Tibial artery (tissue), 4 donors: ENCODE measurements around the gene L2HGDH.

Source experiments
- DNase-seq, 2 donors: peaks; one replicate each; pipeline ENCODE4 v3.0.0-alpha.2; 2019
- H3K27ac ChIP-seq, 2 donors: fragments of 200-600 bp; sonication (generic) in 1 of 2; 1 replicate in 1 of 2; 2 replicates in 1 of 2; pipeline ENCODE4 v1.5.1; 2018 to 2019; ENCODE audit warnings: mild to moderate bottlenecking in 1 of 2
- H3K27me3 ChIP-seq, 2 donors: fragments of 200-600 bp; sonication (generic) in 1 of 2; one replicate each; pipeline versions ENCODE4 v1.5.1 to v1.6.0; 2016 to 2019
- H3K36me3 ChIP-seq, 3 donors: fragments of 200-600 bp; sonication (generic) in 2 of 3; one replicate each; pipeline ENCODE4 v1.5.1; 2016 to 2019; ENCODE audit warnings: mild to moderate bottlenecking in 2 of 3
- H3K4me1 ChIP-seq, 4 donors: fragments of 200-600 bp; sonication (generic) in 2 of 4; 1 replicate in 3 of 4; 2 replicates in 1 of 4; pipeline ENCODE4 v1.5.1; 2016 to 2019
- H3K4me3 ChIP-seq, 2 donors: fragments of 200-600 bp; sonication (generic) in 1 of 2; 1 replicate in 1 of 2; 2 replicates in 1 of 2; pipeline ENCODE4 v1.5.1; 2018 to 2019; ENCODE audit warnings: mild to moderate bottlenecking in 2 of 2
- H3K9me3 ChIP-seq, 3 donors: fragments of 200-600 bp; sonication (generic) in 1 of 3; one replicate each; pipeline ENCODE4 v1.5.1; 2016 to 2019
- intact Hi-C: fragments of 100-400 bp; cut with DNase I; formaldehyde crosslinking; loops from one replicate; pipeline ENCODE4 v1.15.0; 2023; ENCODE audit warnings: low total_unique reads
- TF ChIP-seq, protein P1 (sequence below), 2 experiments: fragments of 200-600 bp in 1 of 2; fragments of 450-650 bp in 1 of 2; IDR thresholded peaks; one replicate each; pipeline ENCODE4 v1.5.1; 2017 to 2019; ENCODE audit warnings: antibody characterized with exemption in 2 of 2, mild to moderate bottlenecking in 1 of 2, moderate library complexity in 1 of 2

Gene L2HGDH

GRCh38 chr14:50230401-50230700, 81.7 kb downstream of the L2HGDH start:
- TF ChIP-seq, protein P1, sequence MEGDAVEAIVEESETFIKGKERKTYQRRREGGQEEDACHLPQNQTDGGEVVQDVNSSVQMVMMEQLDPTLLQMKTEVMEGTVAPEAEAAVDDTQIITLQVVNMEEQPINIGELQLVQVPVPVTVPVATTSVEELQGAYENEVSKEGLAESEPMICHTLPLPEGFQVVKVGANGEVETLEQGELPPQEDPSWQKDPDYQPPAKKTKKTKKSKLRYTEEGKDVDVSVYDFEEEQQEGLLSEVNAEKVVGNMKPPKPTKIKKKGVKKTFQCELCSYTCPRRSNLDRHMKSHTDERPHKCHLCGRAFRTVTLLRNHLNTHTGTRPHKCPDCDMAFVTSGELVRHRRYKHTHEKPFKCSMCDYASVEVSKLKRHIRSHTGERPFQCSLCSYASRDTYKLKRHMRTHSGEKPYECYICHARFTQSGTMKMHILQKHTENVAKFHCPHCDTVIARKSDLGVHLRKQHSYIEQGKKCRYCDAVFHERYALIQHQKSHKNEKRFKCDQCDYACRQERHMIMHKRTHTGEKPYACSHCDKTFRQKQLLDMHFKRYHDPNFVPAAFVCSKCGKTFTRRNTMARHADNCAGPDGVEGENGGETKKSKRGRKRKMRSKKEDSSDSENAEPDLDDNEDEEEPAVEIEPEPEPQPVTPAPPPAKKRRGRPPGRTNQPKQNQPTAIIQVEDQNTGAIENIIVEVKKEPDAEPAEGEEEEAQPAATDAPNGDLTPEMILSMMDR (IDR thresholded peaks at IDR 0.05): no peak
- H3K36me3 ChIP-seq: no peaks in the 10 kb centered on the region

DNA sequence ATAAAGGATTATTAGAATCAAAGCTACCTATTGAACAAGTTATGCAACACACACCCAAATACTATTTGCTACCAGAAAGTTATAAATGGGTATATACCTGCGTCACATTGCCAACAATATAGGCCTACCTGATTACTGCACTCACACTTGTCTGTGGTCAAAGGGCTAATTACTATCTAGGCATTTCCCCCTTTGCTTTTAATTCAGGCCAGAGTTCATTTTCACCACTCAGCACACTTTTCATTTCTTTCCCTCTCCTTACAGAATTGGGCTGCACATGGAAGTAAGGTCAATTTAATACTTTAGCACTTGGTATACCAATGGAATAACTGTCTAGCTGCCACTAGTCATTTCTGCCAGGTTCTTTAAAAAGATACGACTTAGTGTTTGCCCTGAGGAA, 82.3 kb downstream of the L2HGDH start:
- intact Hi-C loops: loop anchor here (5.0 kb wide), 1 partner anchor 83 kb away; the partner anchor contains the start of genes DMAC2L and L2HGDH
- no peaks in the 10 kb centered on the region for H3K27me3 ChIP-seq
- TF ChIP-seq, protein P1 (IDR thresholded peaks at IDR 0.05): no peak
- peaks cover 0 to 69% (median 39%) of the 10 kb centered on the region in 4 donors for H3K4me1 ChIP-seq
- peak overlapping the region; percentile 81 to 94 for H3K4me3 ChIP-seq
- no peaks in the 10 kb centered on the region for H3K36me3 ChIP-seq
- no peak for DNase-seq
- H3K9me3 ChIP-seq: no peaks in the 10 kb centered on the region
- peak overlapping the region; percentile 94 to 96 for H3K27ac ChIP-seq

More at GRCh38 chr14:50230401-50230700, 81.7 kb downstream of the L2HGDH start:
- Histone ChIP-seq H3K4me3 (peak overlapping the region; percentile 81 to 94), H3K27me3 (no peaks in the 10 kb centered on the region), H3K4me1 (peaks cover 0 to 63% (median 34%) of the 10 kb centered on the region in 4 donors), H3K9me3 (no peaks in the 10 kb centered on the region), H3K27ac (peak overlapping the region; percentile 94 to 96)
- no peak for DNase-seq
- intact Hi-C loops: loop anchor here (5.0 kb wide), 1 partner anchor 82 kb away; the partner anchor contains the start of genes DMAC2L and L2HGDH

DNA sequence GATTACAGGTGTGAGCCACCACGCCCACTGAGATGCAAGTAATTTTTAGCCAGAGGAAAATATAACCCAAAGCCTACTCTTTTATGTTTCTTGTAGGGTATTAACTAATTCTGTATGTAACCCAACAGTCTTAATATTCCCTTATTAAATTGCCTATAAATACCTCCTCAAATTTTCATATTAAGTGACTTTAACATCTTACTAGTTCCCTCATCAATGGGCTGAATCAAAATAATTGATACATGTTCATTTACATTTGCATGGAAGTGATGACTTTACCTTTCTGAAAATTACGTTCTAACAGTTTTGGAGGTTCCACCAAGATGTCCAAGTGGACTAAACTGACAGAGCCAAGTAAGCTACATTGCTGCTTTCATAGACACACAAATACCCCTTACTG, 83.7 kb downstream of the L2HGDH start:
- no peaks in the 10 kb centered on the region for H3K36me3 ChIP-seq
- TF ChIP-seq, protein P1 (IDR thresholded peaks at IDR 0.05): no peak
- no peaks in the 10 kb centered on the region for H3K27me3 ChIP-seq
- H3K4me3 ChIP-seq: no peak overlapping the region
- DNase-seq: no peak
- no peaks in the 10 kb centered on the region for H3K9me3 ChIP-seq
- no peak overlapping the region for H3K27ac ChIP-seq
- peaks cover 0 to 74% (median 39%) of the 10 kb centered on the region in 4 donors for H3K4me1 ChIP-seq
- intact Hi-C loops: no loop called here

GRCh38 chr14:50225974-50226297, 86.1 kb downstream of the L2HGDH start:
- H3K9me3 ChIP-seq: no peaks in the 10 kb centered on the region
- H3K4me3 ChIP-seq: no peak overlapping the region
- no peaks in the 10 kb centered on the region for H3K36me3 ChIP-seq
- TF ChIP-seq, protein P1 (IDR thresholded peaks at IDR 0.05): no peak
- intact Hi-C loops: no loop called here
- no peaks in the 10 kb centered on the region for H3K27me3 ChIP-seq
- H3K4me1 ChIP-seq: peaks cover 0 to 85% (median 42%) of the 10 kb centered on the region in 4 donors
- no peak for DNase-seq
- peak overlapping the region; percentile 29 for H3K27ac ChIP-seq

GRCh38 chr14:50225067-50225973, 86.7 kb downstream of the L2HGDH start:
- no peaks in the 10 kb centered on the region for H3K27me3 ChIP-seq
- TF ChIP-seq, protein P1 (IDR thresholded peaks at IDR 0.05): no peak
- H3K27ac ChIP-seq: peak overlapping the region; percentile 34 to 36
- intact Hi-C loops: no loop called here
- no peak for DNase-seq
- H3K4me3 ChIP-seq: no peak overlapping the region
- H3K4me1 ChIP-seq: peaks cover 0 to 89% (median 42%) of the 10 kb centered on the region in 4 donors
- no peaks in the 10 kb centered on the region for H3K9me3 ChIP-seq
- H3K36me3 ChIP-seq: no peaks in the 10 kb centered on the region
